SK-N-SH treated with all-trans-retinoic acid at 6 μM for 48 hours (cell line): ENCODE results near the gene PARVG.

ENCODE experiments used
- ATAC-seq: fragments of 200-7000 bp; cut with Tn5 transposase; 3 replicates; pipeline ENCODE4 v1.9.1; 2020; ENCODE audit warnings: mild to moderate bottlenecking, moderate library complexity
- ARNTL ChIP-seq: fragments of 450-650 bp; formaldehyde crosslinking; IDR thresholded peaks from 2 replicates; pipeline ENCODE4 v1.5.0; 2020; ENCODE audit warnings: low read depth, mild to moderate bottlenecking, moderate library complexity, borderline replicate concordance
- BACH2 ChIP-seq: fragments of 250-450 bp; sonication (Bioruptor Pico); IDR thresholded peaks from 2 replicates; pipeline ENCODE4 v1.9.0; 2021; ENCODE audit warnings: mild to moderate bottlenecking, borderline replicate concordance
- CREB5 ChIP-seq: fragments of 250-450 bp; sonication (Bioruptor Pico); IDR thresholded peaks from 2 replicates; pipeline ENCODE4 v1.5.1; 2020; ENCODE audit warnings: low read depth, mild to moderate bottlenecking, moderate library complexity
- CSDC2 ChIP-seq: fragments of 250-450 bp; sonication (Bioruptor Pico); IDR thresholded peaks from 2 replicates; pipeline ENCODE4 v1.5.0; 2020; ENCODE audit warnings: mild to moderate bottlenecking, moderate library complexity
- CSRNP3 ChIP-seq: fragments of 250-450 bp; sonication (Bioruptor Pico); IDR thresholded peaks from 2 replicates; pipeline ENCODE4 v1.5.1; 2021; ENCODE audit warnings: mild to moderate bottlenecking, moderate library complexity
- ESRRG ChIP-seq: fragments of 250-450 bp; sonication (Bioruptor Pico); IDR thresholded peaks from 2 replicates; pipeline ENCODE4 v1.6.1; 2021; ENCODE audit warnings: mild to moderate bottlenecking
- ISL1 ChIP-seq: fragments of 250-450 bp; sonication (Bioruptor Pico); IDR thresholded peaks from 2 replicates; pipeline ENCODE4 v2.1.2; 2022; ENCODE audit warnings: mild to moderate bottlenecking, moderate library complexity
- OSR1 ChIP-seq: fragments of 250-450 bp; sonication (Bioruptor Pico); IDR thresholded peaks from 2 replicates; pipeline ENCODE4 v1.8.0; 2022; ENCODE audit warnings: moderate library complexity, mild to moderate bottlenecking, inconsistent platforms
- PATZ1 ChIP-seq: fragments of 250-450 bp; sonication (Bioruptor Pico); IDR thresholded peaks from 2 replicates; pipeline ENCODE4 v1.8.0; 2020; ENCODE audit warnings: mild to moderate bottlenecking, moderate library complexity, borderline replicate concordance
- PPARA ChIP-seq: fragments of 250-450 bp; sonication (Bioruptor Pico); IDR thresholded peaks from 2 replicates; pipeline ENCODE4 v1.5.0; 2020; ENCODE audit warnings: mild to moderate bottlenecking, borderline replicate concordance
- RARB ChIP-seq: fragments of 250-450 bp; sonication (Bioruptor Pico); IDR thresholded peaks from 2 replicates; pipeline ENCODE4 v1.8.0; 2021; ENCODE audit warnings: mild to moderate bottlenecking, moderate library complexity
- SNAI2 ChIP-seq: fragments of 250-450 bp; sonication (Bioruptor Pico); IDR thresholded peaks from 2 replicates; pipeline ENCODE4 v1.5.0; 2020; ENCODE audit warnings: mild to moderate bottlenecking, moderate library complexity
- TCF4 ChIP-seq: fragments of 250-450 bp; sonication (Bioruptor Pico); IDR thresholded peaks from 2 replicates; pipeline ENCODE4 v1.8.0; 2021; ENCODE audit warnings: mild to moderate bottlenecking, moderate library complexity, borderline replicate concordance
- TOX ChIP-seq: fragments of 250-450 bp; sonication (Bioruptor Pico); IDR thresholded peaks from 2 replicates; pipeline ENCODE4 v1.8.0; 2021; ENCODE audit warnings: mild to moderate bottlenecking, moderate library complexity, borderline replicate concordance
- ZC3H10 ChIP-seq: fragments of 250-450 bp; sonication (Bioruptor Pico); IDR thresholded peaks from 2 replicates; pipeline ENCODE4 v1.5.1; 2021; ENCODE audit warnings: mild to moderate bottlenecking, moderate library complexity
- ZFP30 ChIP-seq: fragments of 450-650 bp; formaldehyde crosslinking; IDR thresholded peaks from 2 replicates; pipeline ENCODE4 v1.5.0; 2022; ENCODE audit warnings: mild to moderate bottlenecking, moderate library complexity
- ZNF8 ChIP-seq: fragments of 450-650 bp; formaldehyde crosslinking; IDR thresholded peaks from 2 replicates; pipeline ENCODE4 v1.5.0; 2020; ENCODE audit warnings: mild to moderate bottlenecking, moderate library complexity
- TF ChIP-seq, protein P1 (sequence below): fragments of 250-450 bp; sonication (Bioruptor Pico); IDR thresholded peaks from 2 replicates; pipeline ENCODE4 v1.8.0; 2021; ENCODE audit warnings: low read depth, mild to moderate bottlenecking, moderate library complexity, borderline replicate concordance
- TF ChIP-seq, protein P2 (sequence below): fragments of 250-450 bp; sonication (Bioruptor Pico); IDR thresholded peaks from 2 replicates; pipeline ENCODE4 v1.5.0; 2020; ENCODE audit warnings: mild to moderate bottlenecking, moderate library complexity

Gene PARVG

DNA sequence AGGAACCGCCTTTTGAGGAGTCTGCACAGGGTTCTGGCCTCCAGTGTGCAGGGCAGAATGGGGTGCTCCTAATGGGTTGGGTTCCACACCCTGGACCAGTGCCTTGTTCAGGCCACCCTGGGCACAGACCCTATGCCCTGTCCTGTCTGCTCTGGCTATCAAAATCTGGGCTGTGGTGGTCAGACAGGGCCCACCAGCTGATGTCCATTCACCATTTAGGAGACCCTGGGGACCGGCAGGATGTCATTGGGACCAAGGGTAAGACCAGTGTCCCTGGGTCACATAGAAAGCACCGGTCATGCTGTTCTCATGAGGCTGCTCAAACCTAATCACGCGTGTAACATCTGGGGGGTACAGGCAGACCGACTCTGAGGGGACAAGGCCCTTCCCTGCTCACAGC is 37.3 kb downstream of the PARVG start:
- TF ChIP-seq RARB (CRISPR knock-in tag) (no peak), ARNTL (CRISPR knock-in tag) (no peak), CSRNP3 (CRISPR knock-in tag) (no peak), ZC3H10 (CRISPR knock-in tag) (no peak), ZNF8 (no peak), TCF4 (CRISPR knock-in tag) (no peak), PATZ1 (no peak), ESRRG (CRISPR knock-in tag) (no peak), SNAI2 (no peak), CSDC2 (CRISPR knock-in tag) (no peak), CREB5 (no peak), TOX (CRISPR knock-in tag) (no peak), ZFP30 (CRISPR knock-in tag) (no peak), PPARA (CRISPR knock-in tag) (no peak), OSR1 (CRISPR knock-in tag) (no peak), BACH2 (CRISPR knock-in tag) (no peak)
- TF ChIP-seq, protein P1, sequence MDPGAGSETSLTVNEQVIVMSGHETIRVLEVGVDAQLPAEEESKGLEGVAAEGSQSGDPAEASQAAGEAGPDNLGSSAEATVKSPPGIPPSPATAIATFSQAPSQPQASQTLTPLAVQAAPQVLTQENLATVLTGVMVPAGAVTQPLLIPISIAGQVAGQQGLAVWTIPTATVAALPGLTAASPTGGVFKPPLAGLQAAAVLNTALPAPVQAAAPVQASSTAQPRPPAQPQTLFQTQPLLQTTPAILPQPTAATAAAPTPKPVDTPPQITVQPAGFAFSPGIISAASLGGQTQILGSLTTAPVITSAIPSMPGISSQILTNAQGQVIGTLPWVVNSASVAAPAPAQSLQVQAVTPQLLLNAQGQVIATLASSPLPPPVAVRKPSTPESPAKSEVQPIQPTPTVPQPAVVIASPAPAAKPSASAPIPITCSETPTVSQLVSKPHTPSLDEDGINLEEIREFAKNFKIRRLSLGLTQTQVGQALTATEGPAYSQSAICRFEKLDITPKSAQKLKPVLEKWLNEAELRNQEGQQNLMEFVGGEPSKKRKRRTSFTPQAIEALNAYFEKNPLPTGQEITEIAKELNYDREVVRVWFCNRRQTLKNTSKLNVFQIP (CRISPR knock-in tag), result no peak
- TF ChIP-seq, protein P2, sequence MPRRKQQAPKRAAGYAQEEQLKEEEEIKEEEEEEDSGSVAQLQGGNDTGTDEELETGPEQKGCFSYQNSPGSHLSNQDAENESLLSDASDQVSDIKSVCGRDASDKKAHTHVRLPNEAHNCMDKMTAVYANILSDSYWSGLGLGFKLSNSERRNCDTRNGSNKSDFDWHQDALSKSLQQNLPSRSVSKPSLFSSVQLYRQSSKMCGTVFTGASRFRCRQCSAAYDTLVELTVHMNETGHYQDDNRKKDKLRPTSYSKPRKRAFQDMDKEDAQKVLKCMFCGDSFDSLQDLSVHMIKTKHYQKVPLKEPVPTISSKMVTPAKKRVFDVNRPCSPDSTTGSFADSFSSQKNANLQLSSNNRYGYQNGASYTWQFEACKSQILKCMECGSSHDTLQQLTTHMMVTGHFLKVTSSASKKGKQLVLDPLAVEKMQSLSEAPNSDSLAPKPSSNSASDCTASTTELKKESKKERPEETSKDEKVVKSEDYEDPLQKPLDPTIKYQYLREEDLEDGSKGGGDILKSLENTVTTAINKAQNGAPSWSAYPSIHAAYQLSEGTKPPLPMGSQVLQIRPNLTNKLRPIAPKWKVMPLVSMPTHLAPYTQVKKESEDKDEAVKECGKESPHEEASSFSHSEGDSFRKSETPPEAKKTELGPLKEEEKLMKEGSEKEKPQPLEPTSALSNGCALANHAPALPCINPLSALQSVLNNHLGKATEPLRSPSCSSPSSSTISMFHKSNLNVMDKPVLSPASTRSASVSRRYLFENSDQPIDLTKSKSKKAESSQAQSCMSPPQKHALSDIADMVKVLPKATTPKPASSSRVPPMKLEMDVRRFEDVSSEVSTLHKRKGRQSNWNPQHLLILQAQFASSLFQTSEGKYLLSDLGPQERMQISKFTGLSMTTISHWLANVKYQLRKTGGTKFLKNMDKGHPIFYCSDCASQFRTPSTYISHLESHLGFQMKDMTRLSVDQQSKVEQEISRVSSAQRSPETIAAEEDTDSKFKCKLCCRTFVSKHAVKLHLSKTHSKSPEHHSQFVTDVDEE (CRISPR knock-in tag), result no peak
- ATAC-seq, result no peak

DNA sequence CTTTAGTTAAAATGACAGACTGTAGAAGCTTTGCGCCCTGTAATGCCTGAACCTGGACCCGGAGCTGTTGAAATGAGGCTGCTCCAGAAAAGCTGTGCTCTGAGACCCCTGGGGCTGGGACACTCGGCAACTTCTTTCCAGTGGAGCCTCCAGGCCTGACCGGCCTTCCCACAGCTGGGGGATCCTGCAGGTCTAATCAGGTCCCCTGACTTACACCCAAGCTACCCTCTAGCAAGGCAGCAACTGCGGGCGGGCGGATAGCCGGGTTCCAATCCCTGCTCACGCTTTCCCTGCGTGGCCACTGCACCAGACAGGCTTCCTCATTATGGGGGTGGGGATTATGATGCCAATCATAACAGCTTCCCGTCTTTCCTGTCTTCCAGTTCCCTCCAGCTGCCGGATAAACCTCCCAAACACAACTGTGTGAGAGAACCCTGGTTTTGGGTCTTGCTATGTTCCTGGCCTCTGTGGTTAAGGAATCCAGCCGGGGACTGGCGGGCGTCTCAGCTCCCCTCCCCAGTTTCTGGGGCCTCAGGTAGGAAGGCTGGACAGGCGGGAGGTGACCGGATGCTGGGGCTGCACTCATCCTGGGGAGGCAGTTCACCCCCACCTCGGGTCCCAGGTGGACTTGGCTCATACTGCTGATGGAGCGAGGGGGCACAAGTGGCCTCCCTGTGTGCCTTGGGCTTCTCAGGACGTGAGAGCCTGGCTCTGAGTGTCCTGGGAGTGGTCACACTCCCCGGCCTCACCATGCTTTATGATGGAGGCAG is 38.6 kb downstream of the PARVG start:
- no peak for ATAC-seq
- TF ChIP-seq BACH2 (CRISPR knock-in tag) (no peak), ISL1 (CRISPR knock-in tag) (no peak), CSDC2 (CRISPR knock-in tag) (no peak), CSRNP3 (CRISPR knock-in tag) (no peak), TCF4 (CRISPR knock-in tag) (no peak)
